NCI-H2227 (cell line): ENCODE measurements around the gene ABCG1.
"Not testable (repeated sequence)": the region's sequence is repeated elsewhere in the genome, so short reads cannot be mapped to it uniquely, and the experiment has no call there.

Source experiments
- DNase-seq: peaks from one replicate; lab custom pipeline; 2025; ENCODE audit not compliant: unreplicated experiment; lab: John Stamatoyannopoulos, UW

The ABCG1 gene

GRCh38 chr21:42218836-42219605 is at the start of gene ABCG1:
Gene ABCG1, plus strand, starts transcription at chr21:42219140. Its CDS starts 123 bp downstream, at chr21:42219263.
- DNase-seq: peak; percentile 77

DNA sequence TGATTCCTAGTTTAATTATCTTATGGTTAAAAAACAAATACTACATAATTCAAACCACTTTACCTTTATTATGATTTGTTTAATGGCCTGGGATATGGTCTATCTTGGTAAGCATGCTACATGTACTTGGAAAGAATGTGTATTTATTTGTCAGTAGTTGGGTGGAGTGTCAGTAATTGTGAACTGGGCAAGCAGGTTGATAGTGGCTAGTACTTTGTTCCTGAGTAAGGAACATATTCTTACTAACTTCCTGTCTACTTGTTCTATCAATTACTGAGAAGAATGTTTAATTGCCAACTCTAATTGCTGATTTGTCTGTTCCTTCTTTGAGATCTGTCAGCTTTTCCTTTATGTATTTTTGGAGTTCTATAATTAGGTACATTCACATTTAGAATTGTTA is 49.2 kb upstream of the ABCG1 start:
- DNase-seq: no peak

GRCh38 chr21:42171091-42172053 is 47.6 kb upstream of the ABCG1 start:
- DNase-seq: no peak

- no peak for DNase-seq
Measured at GRCh38 chr21:42172596-42173483, 46.1 kb upstream of the ABCG1 start.

- no peak for DNase-seq
Measured at GRCh38 chr21:42174173-42174572, 44.8 kb upstream of the ABCG1 start.

- no peak for DNase-seq
Measured at GRCh38 chr21:42175110-42175710, 43.7 kb upstream of the ABCG1 start.

GRCh38 chr21:42176859-42177258 is 42.1 kb upstream of the ABCG1 start:
- DNase-seq: no peak

GRCh38 chr21:42179316-42179715 is 39.6 kb upstream of the ABCG1 start:
- no peak for DNase-seq

DNA sequence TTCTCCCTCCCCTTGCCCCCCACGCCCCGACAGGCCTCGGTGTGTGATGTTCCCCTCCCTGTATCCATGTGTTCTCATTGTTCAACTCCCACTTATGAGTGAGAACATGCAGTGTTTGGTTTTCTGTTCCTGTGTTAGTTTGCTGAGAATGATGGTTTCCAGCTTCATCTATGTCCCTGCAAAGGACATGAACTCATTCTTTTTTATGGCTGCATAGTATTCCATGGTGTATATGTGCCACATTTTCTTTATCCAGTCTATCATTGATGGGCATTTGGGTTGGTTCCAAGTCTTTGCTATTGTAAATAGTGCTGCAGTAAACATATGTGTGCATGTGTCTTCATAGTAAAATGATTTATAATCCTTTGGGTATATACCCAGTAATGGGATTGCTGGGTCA is 38.9 kb upstream of the ABCG1 start:
- DNase-seq: not testable (repeated sequence)

GRCh38 chr21:42182713-42183371 is 36.1 kb upstream of the ABCG1 start:
- DNase-seq: no peak

DNA sequence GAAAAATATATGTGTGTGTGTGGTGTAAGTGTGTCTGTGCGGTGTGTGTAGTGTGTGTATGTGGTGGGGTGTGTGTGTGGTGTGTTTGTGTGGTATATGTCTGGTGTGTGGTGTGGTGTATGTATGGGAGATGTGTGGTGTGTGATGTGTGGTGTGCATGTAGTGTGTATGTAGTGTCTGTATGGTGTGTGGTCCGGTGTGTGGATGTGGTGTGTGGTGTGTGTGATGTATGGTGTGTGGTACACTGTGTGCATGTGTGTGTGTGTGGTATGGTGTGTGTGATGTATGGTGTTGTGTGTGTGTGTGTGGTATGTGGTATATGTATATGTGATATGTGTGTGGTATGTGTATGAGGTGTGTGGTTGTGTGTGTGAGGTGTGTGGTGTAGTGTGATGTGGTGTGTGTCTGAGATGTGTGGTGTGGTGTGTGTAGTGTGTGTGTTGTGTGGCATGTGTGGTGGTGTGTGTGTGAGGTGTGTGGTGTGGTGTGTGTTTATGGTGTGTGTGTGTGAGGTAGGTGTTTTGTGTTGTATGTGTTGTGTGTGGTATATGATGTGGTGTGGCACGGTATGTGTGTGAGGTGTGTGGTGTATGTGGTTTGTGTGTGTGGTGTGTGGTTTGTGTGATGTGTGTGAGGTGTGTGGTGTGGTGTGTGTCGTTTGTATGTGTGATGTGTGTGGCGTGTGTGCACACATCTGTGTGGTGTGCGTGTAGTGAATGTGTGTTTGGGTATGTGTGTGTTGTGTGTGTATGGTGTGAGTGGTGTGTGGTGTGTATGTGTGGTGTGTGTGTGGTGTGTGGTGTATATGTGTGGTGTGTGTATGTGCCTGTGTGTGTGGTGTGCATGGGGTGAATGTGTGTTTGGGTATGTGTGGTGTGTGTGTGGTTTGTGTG is 35.3 kb upstream of the ABCG1 start:
- DNase-seq: no peak

DNA sequence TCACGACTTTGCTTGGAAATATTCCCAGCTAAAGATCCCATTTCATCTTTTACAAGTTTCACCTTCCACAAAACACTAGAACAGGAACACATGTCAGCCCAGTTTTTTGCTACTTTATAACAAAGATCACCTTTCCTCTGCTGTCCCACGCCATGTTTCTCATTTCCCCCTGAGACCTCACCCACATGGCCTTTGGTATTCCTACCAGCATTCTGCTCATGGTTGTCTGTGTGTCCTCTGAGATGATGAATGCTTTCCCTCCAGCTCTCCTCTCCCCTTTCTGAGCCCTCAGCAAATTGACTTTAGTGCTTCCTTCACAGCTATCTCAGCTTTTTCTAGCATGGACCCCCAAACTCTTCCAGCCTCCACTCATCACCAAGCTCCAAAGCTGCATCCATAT is 32.3 kb upstream of the ABCG1 start:
- DNase-seq: no peak

- DNase-seq: no peak
Measured at GRCh38 chr21:42187976-42188653, 30.8 kb upstream of the ABCG1 start.

GRCh38 chr21:42188663-42189062 is 30.3 kb upstream of the ABCG1 start:
- DNase-seq: no peak

GRCh38 chr21:42189431-42189830 is 29.5 kb upstream of the ABCG1 start:
- DNase-seq: no peak

DNA sequence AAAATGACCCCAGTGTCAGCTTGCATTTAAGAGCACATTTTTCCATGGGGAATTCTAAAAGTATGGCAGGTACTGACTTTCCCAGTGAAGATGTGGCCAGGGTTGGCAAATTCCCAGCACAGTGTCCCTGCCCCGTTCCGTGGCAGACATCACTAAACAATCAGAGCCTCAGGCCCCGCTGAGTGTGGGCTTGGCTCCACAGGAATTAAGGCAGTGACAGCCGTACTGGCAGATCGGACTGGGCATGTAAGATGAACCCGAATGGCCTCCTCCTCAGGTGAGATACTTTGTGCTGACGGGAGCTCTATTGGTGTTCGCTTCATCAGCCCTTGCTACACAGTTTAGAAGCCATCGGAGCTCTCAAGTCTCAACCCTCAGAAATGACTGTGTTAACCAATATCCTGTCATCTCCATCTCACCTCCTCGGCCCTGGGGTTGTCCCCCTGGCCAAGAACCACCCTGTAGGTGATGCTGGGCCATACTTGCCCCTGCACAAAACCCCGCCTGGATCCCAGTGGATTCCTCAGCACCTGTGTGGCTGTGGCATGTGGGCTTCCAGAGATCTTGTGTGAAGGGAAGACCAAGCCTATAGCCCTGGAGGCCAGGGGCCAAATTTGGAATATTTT is 29.0 kb upstream of the ABCG1 start:
- DNase-seq: no peak

- DNase-seq: no peak
Measured at GRCh38 chr21:42190486-42190863, 28.5 kb upstream of the ABCG1 start.

GRCh38 chr21:42191064-42191463 is 27.9 kb upstream of the ABCG1 start:
- DNase-seq: no peak
